HepG2 (cell line): Measurements from ENCODE around the gene ENTPD2.

ENCODE experiments used
- EZH2 ChIP-seq: conservative IDR thresholded peaks from 2 replicates; pipeline ENCODE4 v1.6.1; 2012; ENCODE audit warnings: mild to moderate bottlenecking, low read depth, low read length, moderate library complexity
- FOXM1 ChIP-seq: sonication (generic); formaldehyde crosslinking; IDR thresholded peaks from 2 replicates; pipeline ENCODE4 v1.5.0; 2020; ENCODE audit warnings: missing genetic modification reagents
- GABPA ChIP-seq, 2 experiments: IDR thresholded peaks; 2 replicates each; pipeline ENCODE4 v1.6.1; 2011 to 2016; ENCODE audit warnings: low read depth in 2 of 2, low read length in 1 of 2, missing biosample characterization in 1 of 2, missing genetic modification characterization in 1 of 2
- NFATC3 ChIP-seq: sonication (generic); formaldehyde crosslinking; IDR thresholded peaks from 2 replicates; pipeline ENCODE4 v1.5.1; 2020; ENCODE audit warnings: mild to moderate bottlenecking, missing genetic modification reagents
- TCF12 ChIP-seq, 2 experiments: fragments of 450-650 bp in 1 of 2; sonication (generic) in 1 of 2; formaldehyde crosslinking in 1 of 2; IDR thresholded peaks; 2 replicates each; pipeline versions ENCODE4 v1.6.1 to v1.8.0; 2017 to 2022; ENCODE audit warnings: antibody characterized with exemption in 1 of 2, mild to moderate bottlenecking in 1 of 2, missing genetic modification reagents in 1 of 2, moderate library complexity in 1 of 2
- TCF7L2 ChIP-seq: IDR thresholded peaks from 2 replicates; pipeline ENCODE4 v1.6.1; 2011; ENCODE audit warnings: mild to moderate bottlenecking, low read depth, low read length, moderate library complexity
- ZC3H4 ChIP-seq: sonication (generic); formaldehyde crosslinking; IDR thresholded peaks from 2 replicates; pipeline ENCODE4 v1.4.0; 2020; ENCODE audit warnings: missing genetic modification reagents, borderline replicate concordance
- ZMAT3 ChIP-seq: sonication (generic); formaldehyde crosslinking; conservative IDR thresholded peaks from 2 replicates; pipeline ENCODE4 v1.7.0; 2021; ENCODE audit warnings: missing genetic modification reagents
- ZNF549 ChIP-seq: sonication (generic); formaldehyde crosslinking; IDR thresholded peaks from 2 replicates; pipeline ENCODE4 v1.5.0; 2020; ENCODE audit warnings: missing genetic modification reagents
- TF ChIP-seq, protein P1 (sequence below): sonication (generic); formaldehyde crosslinking; IDR thresholded peaks from 2 replicates; pipeline ENCODE4 v1.5.0; 2020; ENCODE audit warnings: mild to moderate bottlenecking, missing genetic modification reagents, moderate library complexity
- TF ChIP-seq, protein P2 (sequence below): fragments of 450-650 bp; IDR thresholded peaks from 2 replicates; pipeline ENCODE4 v1.6.1; 2017
- TF ChIP-seq, protein P3 (sequence below): sonication (generic); formaldehyde crosslinking; IDR thresholded peaks from 2 replicates; pipeline ENCODE4 v1.4.0; 2020; ENCODE audit warnings: missing genetic modification reagents
- TF ChIP-seq, protein P4 (sequence below): sonication (generic); formaldehyde crosslinking; IDR thresholded peaks from 2 replicates; pipeline ENCODE4 v1.4.0; 2020; ENCODE audit warnings: low read depth, missing genetic modification reagents
- TF ChIP-seq, protein P5 (sequence below): sonication (generic); formaldehyde crosslinking; IDR thresholded peaks from 2 replicates; pipeline ENCODE4 v1.5.0; 2020; ENCODE audit warnings: missing genetic modification reagents

DNA sequence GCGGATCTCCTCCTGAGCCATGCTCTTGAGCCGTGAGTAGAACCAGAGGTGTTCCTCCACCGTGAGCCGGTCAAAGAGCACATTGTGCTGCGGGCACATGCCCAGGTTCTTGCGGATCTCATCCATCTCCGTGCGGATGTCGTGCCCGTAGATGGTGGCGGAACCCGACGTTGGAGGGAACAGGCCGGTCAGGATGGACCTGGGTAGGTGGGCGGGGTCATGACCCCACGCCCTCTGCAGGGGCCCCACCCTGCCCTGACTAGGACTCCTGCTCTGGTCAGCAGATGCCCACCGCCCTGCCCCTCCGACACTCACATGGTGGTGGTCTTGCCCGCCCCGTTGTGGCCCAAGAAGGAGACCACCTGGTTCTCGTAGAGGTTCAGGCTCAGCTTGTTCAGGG is 37.9 kb downstream of the ENTPD2 start:
- TF ChIP-seq ZC3H4 (CRISPR knock-in tag): no peak
- TF ChIP-seq, protein P1, sequence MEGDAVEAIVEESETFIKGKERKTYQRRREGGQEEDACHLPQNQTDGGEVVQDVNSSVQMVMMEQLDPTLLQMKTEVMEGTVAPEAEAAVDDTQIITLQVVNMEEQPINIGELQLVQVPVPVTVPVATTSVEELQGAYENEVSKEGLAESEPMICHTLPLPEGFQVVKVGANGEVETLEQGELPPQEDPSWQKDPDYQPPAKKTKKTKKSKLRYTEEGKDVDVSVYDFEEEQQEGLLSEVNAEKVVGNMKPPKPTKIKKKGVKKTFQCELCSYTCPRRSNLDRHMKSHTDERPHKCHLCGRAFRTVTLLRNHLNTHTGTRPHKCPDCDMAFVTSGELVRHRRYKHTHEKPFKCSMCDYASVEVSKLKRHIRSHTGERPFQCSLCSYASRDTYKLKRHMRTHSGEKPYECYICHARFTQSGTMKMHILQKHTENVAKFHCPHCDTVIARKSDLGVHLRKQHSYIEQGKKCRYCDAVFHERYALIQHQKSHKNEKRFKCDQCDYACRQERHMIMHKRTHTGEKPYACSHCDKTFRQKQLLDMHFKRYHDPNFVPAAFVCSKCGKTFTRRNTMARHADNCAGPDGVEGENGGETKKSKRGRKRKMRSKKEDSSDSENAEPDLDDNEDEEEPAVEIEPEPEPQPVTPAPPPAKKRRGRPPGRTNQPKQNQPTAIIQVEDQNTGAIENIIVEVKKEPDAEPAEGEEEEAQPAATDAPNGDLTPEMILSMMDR (CRISPR knock-in tag): no peak
- TF ChIP-seq, protein P2, sequence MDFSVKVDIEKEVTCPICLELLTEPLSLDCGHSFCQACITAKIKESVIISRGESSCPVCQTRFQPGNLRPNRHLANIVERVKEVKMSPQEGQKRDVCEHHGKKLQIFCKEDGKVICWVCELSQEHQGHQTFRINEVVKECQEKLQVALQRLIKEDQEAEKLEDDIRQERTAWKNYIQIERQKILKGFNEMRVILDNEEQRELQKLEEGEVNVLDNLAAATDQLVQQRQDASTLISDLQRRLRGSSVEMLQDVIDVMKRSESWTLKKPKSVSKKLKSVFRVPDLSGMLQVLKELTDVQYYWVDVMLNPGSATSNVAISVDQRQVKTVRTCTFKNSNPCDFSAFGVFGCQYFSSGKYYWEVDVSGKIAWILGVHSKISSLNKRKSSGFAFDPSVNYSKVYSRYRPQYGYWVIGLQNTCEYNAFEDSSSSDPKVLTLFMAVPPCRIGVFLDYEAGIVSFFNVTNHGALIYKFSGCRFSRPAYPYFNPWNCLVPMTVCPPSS: no peak
- no peak for TF ChIP-seq GABPA (IDR thresholded peaks at IDR 0.05; ENCODE audit: low read depth, low read length)
- no peak for TF ChIP-seq GABPA (CRISPR knock-in tag; IDR thresholded peaks at IDR 0.05; ENCODE audit: low read depth)
- no peak for TF ChIP-seq ZNF549
- TF ChIP-seq NFATC3: no peak
- TF ChIP-seq ZMAT3: no peak
- no peak for TF ChIP-seq TCF12 (IDR thresholded peaks at IDR 0.05)
- TF ChIP-seq TCF12 (CRISPR knock-in tag; IDR thresholded peaks at IDR 0.05): no peak
- TF ChIP-seq, protein P3, sequence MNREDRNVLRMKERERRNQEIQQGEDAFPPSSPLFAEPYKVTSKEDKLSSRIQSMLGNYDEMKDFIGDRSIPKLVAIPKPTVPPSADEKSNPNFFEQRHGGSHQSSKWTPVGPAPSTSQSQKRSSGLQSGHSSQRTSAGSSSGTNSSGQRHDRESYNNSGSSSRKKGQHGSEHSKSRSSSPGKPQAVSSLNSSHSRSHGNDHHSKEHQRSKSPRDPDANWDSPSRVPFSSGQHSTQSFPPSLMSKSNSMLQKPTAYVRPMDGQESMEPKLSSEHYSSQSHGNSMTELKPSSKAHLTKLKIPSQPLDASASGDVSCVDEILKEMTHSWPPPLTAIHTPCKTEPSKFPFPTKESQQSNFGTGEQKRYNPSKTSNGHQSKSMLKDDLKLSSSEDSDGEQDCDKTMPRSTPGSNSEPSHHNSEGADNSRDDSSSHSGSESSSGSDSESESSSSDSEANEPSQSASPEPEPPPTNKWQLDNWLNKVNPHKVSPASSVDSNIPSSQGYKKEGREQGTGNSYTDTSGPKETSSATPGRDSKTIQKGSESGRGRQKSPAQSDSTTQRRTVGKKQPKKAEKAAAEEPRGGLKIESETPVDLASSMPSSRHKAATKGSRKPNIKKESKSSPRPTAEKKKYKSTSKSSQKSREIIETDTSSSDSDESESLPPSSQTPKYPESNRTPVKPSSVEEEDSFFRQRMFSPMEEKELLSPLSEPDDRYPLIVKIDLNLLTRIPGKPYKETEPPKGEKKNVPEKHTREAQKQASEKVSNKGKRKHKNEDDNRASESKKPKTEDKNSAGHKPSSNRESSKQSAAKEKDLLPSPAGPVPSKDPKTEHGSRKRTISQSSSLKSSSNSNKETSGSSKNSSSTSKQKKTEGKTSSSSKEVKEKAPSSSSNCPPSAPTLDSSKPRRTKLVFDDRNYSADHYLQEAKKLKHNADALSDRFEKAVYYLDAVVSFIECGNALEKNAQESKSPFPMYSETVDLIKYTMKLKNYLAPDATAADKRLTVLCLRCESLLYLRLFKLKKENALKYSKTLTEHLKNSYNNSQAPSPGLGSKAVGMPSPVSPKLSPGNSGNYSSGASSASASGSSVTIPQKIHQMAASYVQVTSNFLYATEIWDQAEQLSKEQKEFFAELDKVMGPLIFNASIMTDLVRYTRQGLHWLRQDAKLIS (CRISPR knock-in tag): no peak
- TF ChIP-seq, protein P4, sequence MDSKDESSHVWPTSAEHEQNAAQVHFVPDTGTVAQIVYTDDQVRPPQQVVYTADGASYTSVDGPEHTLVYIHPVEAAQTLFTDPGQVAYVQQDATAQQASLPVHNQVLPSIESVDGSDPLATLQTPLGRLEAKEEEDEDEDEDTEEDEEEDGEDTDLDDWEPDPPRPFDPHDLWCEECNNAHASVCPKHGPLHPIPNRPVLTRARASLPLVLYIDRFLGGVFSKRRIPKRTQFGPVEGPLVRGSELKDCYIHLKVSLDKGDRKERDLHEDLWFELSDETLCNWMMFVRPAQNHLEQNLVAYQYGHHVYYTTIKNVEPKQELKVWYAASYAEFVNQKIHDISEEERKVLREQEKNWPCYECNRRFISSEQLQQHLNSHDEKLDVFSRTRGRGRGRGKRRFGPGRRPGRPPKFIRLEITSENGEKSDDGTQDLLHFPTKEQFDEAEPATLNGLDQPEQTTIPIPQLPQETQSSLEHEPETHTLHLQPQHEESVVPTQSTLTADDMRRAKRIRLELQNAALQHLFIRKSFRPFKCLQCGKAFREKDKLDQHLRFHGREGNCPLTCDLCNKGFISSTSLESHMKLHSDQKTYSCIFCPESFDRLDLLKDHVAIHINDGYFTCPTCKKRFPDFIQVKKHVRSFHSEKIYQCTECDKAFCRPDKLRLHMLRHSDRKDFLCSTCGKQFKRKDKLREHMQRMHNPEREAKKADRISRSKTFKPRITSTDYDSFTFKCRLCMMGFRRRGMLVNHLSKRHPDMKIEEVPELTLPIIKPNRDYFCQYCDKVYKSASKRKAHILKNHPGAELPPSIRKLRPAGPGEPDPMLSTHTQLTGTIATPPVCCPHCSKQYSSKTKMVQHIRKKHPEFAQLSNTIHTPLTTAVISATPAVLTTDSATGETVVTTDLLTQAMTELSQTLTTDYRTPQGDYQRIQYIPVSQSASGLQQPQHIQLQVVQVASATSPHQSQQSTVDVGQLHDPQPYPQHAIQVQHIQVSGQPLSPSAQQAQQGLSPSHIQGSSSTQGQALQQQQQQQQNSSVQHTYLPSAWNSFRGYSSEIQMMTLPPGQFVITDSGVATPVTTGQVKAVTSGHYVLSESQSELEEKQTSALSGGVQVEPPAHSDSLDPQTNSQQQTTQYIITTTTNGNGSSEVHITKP (CRISPR knock-in tag): no peak
- no peak for TF ChIP-seq FOXM1
- TF ChIP-seq, protein P5, sequence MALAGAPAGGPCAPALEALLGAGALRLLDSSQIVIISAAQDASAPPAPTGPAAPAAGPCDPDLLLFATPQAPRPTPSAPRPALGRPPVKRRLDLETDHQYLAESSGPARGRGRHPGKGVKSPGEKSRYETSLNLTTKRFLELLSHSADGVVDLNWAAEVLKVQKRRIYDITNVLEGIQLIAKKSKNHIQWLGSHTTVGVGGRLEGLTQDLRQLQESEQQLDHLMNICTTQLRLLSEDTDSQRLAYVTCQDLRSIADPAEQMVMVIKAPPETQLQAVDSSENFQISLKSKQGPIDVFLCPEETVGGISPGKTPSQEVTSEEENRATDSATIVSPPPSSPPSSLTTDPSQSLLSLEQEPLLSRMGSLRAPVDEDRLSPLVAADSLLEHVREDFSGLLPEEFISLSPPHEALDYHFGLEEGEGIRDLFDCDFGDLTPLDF (CRISPR knock-in tag): no peak
- TF ChIP-seq TCF7L2: no peak
- TF ChIP-seq EZH2: no peak
